ENCODE results near the gene TAS2R19.
"Not testable (repeated sequence)": the region's sequence is repeated elsewhere in the genome, so short reads cannot be mapped to it uniquely, and the experiment has no call there.

Gene TAS2R19

GRCh38 chr12:11059041-11059440 lies 36.6 kb upstream of the TAS2R19 start:
- no peak for DNase-seq (ENCODE audit: low read depth in 2 of 2)
- TF ChIP-seq, protein P1, sequence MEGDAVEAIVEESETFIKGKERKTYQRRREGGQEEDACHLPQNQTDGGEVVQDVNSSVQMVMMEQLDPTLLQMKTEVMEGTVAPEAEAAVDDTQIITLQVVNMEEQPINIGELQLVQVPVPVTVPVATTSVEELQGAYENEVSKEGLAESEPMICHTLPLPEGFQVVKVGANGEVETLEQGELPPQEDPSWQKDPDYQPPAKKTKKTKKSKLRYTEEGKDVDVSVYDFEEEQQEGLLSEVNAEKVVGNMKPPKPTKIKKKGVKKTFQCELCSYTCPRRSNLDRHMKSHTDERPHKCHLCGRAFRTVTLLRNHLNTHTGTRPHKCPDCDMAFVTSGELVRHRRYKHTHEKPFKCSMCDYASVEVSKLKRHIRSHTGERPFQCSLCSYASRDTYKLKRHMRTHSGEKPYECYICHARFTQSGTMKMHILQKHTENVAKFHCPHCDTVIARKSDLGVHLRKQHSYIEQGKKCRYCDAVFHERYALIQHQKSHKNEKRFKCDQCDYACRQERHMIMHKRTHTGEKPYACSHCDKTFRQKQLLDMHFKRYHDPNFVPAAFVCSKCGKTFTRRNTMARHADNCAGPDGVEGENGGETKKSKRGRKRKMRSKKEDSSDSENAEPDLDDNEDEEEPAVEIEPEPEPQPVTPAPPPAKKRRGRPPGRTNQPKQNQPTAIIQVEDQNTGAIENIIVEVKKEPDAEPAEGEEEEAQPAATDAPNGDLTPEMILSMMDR (IDR thresholded peaks at IDR 0.05; ENCODE audit: low read depth, low read length), result no peak
- no peak overlapping the region for H3K4me3 ChIP-seq (replicated peaks in 1 of 2; ENCODE audit: low read depth in 2 of 2, low read length in 2 of 2)

DNA sequence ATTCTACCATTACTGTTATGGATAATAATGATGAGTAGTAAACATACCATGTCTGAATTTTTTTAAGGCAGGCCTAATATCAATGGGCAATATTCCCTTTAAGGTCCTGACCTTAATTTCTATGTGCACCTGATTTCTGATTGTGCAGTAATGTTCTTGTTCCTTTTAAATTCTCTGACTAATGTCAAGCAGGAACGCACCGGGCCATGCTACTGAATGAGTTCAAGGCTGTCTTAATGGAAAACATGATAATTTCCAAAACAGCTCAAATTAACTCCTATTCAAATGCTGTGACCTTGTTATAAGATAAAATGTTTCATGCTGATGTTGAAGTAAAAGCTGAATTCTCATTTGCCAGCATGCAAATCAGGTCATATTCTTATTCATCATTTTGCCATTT lies 32.9 kb upstream of the TAS2R19 start:
- TF ChIP-seq, protein P1 (IDR thresholded peaks at IDR 0.05; ENCODE audit: low read depth, low read length), result no peak
- DNase-seq (ENCODE audit: low read depth in 2 of 2), result no peak
- no peak overlapping the region for H3K4me3 ChIP-seq (replicated peaks in 1 of 2; ENCODE audit: low read depth in 2 of 2, low read length in 2 of 2)

DNA sequence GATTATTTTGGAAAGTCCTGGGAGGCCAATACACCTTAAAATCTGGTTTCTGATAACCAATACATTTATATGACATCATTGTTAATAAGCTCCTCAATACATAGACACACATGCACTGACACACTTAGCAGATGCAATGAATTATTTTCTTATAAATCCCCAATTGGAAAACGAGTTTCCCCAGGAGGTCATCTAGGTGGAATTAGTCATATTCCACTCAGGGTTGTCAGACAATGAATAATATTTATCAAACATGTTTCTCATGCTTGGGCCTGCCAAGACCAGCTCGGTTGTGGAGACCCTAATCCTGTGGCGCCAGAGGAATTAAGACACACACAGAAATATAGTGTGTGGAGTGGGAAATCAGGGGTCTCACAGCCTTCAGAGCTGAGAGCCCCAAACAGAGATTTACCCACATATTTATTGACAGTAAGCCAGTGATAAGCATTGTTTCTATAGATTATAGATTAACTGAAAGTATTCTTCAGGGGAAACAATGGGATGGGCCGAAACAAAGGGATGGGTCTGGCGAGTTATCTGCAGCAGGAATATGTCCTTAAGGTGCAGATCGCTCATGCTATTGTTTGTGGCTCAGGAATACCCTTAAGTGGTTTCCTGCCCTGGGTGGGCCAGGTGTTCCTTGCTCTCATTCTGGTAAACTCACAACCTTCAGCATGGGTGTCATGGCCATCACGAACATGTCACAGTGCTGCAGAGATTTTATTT lies 27.5 kb upstream of the TAS2R19 start:
- not testable (repeated sequence) for DNase-seq (ENCODE audit: low read depth in 2 of 2); H3K4me3 ChIP-seq (replicated peaks in 1 of 2; ENCODE audit: low read depth in 2 of 2, low read length in 2 of 2)

DNA sequence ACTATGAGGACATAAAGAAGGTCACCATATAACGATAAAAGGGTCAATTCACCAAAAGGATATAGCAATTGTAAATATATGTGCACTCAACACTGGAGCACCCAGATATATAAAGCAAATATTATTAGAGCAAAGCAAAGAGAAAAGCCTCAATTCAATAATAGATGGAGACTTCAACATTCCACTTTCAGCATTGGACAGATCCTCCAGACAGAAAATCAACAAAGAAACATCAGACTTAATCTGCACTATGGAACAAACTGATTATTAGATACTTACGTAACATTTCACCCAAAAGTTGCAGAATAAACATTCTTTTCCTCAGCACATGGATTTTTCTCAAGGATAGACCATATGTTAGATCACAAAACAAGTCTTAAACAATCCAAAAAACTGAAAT lies 18.9 kb upstream of the TAS2R19 start:
- DNase-seq (ENCODE audit: low read depth in 2 of 2); H3K4me3 ChIP-seq (replicated peaks in 1 of 2; ENCODE audit: low read depth in 2 of 2, low read length in 2 of 2): not testable (repeated sequence)

GRCh38 chr12:11040162-11040561 lies 17.7 kb upstream of the TAS2R19 start:
- no peak overlapping the region for H3K4me3 ChIP-seq (replicated peaks in 1 of 2; ENCODE audit: low read depth in 2 of 2, low read length in 2 of 2)
- peak in 1 of 2 donors; percentile 10 for DNase-seq (ENCODE audit: low read depth in 2 of 2)
- TF ChIP-seq, protein P1 (IDR thresholded peaks at IDR 0.05; ENCODE audit: low read depth, low read length), result no peak

- TF ChIP-seq, protein P1 (IDR thresholded peaks at IDR 0.05; ENCODE audit: low read depth, low read length), result no peak
- DNase-seq (ENCODE audit: low read depth in 2 of 2), result no peak
- no peak overlapping the region for H3K4me3 ChIP-seq (replicated peaks in 1 of 2; ENCODE audit: low read depth in 2 of 2, low read length in 2 of 2)
Measured at GRCh38 chr12:11039171-11039570, 16.8 kb upstream of the TAS2R19 start.

GRCh38 chr12:11033959-11034358 lies 11.5 kb upstream of the TAS2R19 start:
- H3K4me3 ChIP-seq (replicated peaks in 1 of 2; ENCODE audit: low read depth in 2 of 2, low read length in 2 of 2); DNase-seq (ENCODE audit: low read depth in 2 of 2): not testable (repeated sequence)

GRCh38 chr12:11031307-11031706 lies 8.9 kb upstream of the TAS2R19 start, which contains the start of gene TAS2R31:
TSS of gene TAS2R31 (minus strand) at chr12:11031407. CDS start at chr12:11031335, 72 bp downstream.
- TF ChIP-seq, protein P1 (IDR thresholded peaks at IDR 0.05; ENCODE audit: low read depth, low read length), result no peak
- DNase-seq (ENCODE audit: low read depth in 2 of 2), result no peak
- H3K4me3 ChIP-seq (replicated peaks in 1 of 2; ENCODE audit: low read depth in 2 of 2, low read length in 2 of 2), result no peak within 1 kb of the TSS

Measured in cardiac fibroblast (primary cell).